Measurements from ENCODE around the gene FGF12. TPM values are rescaled to one million over a fixed set of nuclear protein-coding genes. Genes with fewer than 3 reads are reported as not detected.

Gene FGF12
- total RNA-seq, 4 donors from 2014 or later = 0.54 to 6.3 (median 3.9) TPM

DNA sequence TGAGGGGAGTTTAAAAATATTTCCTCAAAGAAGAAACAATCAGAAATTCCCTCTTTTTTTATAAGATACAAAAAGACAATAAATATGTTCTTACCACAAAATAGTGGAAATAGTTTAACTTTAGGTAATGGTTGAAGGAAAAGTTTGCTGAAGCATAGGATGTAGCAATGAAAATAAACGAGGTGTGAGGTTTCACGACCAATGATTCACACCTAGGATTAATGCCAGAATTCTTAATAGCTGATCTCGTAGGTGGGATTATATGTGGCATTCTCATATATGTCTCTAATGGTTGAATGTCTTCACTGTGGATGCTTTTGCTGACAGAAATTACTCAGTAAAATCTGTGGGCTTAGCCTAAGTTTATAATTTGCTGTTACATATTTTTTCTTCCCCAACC is 467.7 kb downstream of the FGF12 start:
- no peak for TF ChIP-seq POLR2A (IDR thresholded peaks at IDR 0.05)
- TF ChIP-seq, protein P1, sequence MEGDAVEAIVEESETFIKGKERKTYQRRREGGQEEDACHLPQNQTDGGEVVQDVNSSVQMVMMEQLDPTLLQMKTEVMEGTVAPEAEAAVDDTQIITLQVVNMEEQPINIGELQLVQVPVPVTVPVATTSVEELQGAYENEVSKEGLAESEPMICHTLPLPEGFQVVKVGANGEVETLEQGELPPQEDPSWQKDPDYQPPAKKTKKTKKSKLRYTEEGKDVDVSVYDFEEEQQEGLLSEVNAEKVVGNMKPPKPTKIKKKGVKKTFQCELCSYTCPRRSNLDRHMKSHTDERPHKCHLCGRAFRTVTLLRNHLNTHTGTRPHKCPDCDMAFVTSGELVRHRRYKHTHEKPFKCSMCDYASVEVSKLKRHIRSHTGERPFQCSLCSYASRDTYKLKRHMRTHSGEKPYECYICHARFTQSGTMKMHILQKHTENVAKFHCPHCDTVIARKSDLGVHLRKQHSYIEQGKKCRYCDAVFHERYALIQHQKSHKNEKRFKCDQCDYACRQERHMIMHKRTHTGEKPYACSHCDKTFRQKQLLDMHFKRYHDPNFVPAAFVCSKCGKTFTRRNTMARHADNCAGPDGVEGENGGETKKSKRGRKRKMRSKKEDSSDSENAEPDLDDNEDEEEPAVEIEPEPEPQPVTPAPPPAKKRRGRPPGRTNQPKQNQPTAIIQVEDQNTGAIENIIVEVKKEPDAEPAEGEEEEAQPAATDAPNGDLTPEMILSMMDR (IDR thresholded peaks at IDR 0.05) = no peak
- no peak for DNase-seq
- H3K4me3 ChIP-seq (replicated peaks in 1 of 3) = no peak overlapping the region
- 84 to 87% methylated on average over 3 of the region's 3 CpGs for WGBS, 2 donors
- peaks cover 4 to 10% of the 10 kb centered on the region in 2 donors for H3K4me1 ChIP-seq
- intact Hi-C loops (cut with DNase I) = no loop called here
- no peak overlapping the region for H3K27ac ChIP-seq
- no peaks in the 10 kb centered on the region for H3K27me3 ChIP-seq
- H3K9me3 ChIP-seq = no peaks in the 10 kb centered on the region
- H3K36me3 ChIP-seq = no peaks in the 10 kb centered on the region

DNA sequence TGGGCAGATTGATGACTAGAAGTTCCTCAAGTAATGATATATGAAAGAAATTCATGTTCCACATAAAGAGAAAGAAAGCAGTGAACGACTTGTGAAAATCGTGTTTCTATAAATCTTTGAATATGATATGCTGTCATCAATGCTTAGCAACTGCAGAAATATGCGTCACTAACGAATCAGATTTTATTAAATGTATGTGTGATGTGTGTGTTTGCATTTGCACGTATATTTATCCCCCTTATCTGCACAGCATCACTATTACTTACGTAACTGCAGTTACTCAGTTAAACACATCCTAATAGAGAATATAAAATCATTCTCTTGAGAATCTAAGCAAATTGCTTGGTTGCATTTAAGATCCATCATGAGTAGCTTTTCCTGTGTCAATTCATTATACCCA is 468.6 kb downstream of the FGF12 start:
- Histone ChIP-seq H3K4me1 (peaks cover 4 to 9% of the 10 kb centered on the region in 2 donors), H3K27me3 (no peaks in the 10 kb centered on the region), H3K9me3 (no peaks in the 10 kb centered on the region), H3K27ac (no peak overlapping the region), H3K36me3 (no peaks in the 10 kb centered on the region), H3K4me3 (replicated peaks in 1 of 3) (no peak overlapping the region)
- WGBS, 2 donors = 78 to 93% methylated on average over 6 of the region's 6 CpGs
- intact Hi-C loops (cut with DNase I) = no loop called here
- no peak for DNase-seq
- no peak for TF ChIP-seq POLR2A (IDR thresholded peaks at IDR 0.05)

DNA sequence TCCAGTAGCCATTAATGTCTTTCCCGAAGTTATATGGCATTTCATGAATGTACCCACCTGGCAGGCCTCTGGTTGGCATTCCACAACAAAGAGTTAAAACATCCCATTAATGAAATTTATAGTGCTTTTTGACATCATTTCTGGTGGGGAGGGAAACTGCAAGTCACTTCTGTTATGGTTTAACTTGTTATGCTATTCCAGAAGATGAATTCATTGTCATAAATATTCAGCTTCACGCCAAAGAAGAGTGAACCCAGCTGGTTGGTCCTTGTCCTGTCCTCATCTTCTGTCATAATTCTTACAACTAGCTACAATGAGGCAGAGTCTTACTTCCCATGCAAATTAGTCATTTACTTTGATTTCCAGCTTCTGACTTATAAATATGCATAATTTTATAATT is 471.5 kb downstream of the FGF12 start:
- no peaks in the 10 kb centered on the region for H3K9me3 ChIP-seq
- WGBS, 2 donors = 88 to 89% methylated on average over 2 of the region's 2 CpGs
- H3K4me1 ChIP-seq = peaks cover 0 to 4% of the 10 kb centered on the region in 2 donors
- H3K27ac ChIP-seq = no peak overlapping the region
- intact Hi-C loops (cut with DNase I) = no loop called here
- no peaks in the 10 kb centered on the region for H3K27me3 ChIP-seq
- no peak overlapping the region for H3K4me3 ChIP-seq (replicated peaks in 1 of 3)
- DNase-seq = no peak
- TF ChIP-seq, protein P1 (IDR thresholded peaks at IDR 0.05) = no peak
- TF ChIP-seq POLR2A (IDR thresholded peaks at IDR 0.05) = no peak
- no peaks in the 10 kb centered on the region for H3K36me3 ChIP-seq

DNA sequence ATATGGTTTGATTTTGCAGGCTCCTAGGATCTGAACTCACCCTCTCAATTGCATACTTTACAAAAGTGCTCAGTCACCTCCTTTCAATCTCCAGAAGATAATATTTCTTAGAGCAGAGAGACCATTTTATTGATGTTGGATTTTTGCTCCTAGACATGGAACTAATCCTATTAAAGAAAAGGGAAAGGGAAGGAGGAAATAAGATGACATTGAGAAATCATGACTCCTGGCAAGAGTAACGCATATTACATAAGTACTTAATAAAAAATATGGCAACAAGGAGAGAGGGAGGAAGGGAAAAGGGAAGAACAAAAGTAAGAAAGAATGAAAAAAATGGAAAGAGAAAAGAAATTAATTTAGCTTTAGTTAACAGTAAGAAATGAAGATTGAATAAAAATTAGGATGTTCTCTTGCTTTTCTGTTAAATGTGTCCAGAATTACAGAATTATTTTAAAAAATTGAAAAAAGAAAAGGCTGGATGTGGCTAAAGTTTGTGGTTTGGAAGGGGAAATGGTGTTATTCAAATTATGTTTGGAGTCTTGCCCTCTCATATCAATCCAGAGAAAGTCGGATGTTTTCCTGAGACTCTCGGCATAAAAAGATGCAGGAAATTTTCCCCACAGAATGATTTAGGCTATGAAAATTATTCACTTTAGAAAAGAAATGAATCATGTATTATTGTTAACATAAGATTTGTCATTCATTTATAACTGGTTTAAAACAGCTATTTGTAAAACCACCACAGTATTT is 474.0 kb downstream of the FGF12 start:
- H3K4me3 ChIP-seq (replicated peaks in 1 of 3) = no peak overlapping the region
- no peak for DNase-seq
- no peaks in the 10 kb centered on the region for H3K27me3 ChIP-seq
- WGBS, 2 donors = 70 to 71% methylated on average over 3 of the region's 3 CpGs
- H3K4me1 ChIP-seq = peaks cover 0 to 4% of the 10 kb centered on the region in 2 donors
- no peaks in the 10 kb centered on the region for H3K36me3 ChIP-seq
- H3K9me3 ChIP-seq = no peaks in the 10 kb centered on the region
- intact Hi-C loops (cut with DNase I) = no loop called here
- TF ChIP-seq, protein P1 (IDR thresholded peaks at IDR 0.05) = no peak
- no peak for TF ChIP-seq POLR2A (IDR thresholded peaks at IDR 0.05)
- no peak overlapping the region for H3K27ac ChIP-seq

DNA sequence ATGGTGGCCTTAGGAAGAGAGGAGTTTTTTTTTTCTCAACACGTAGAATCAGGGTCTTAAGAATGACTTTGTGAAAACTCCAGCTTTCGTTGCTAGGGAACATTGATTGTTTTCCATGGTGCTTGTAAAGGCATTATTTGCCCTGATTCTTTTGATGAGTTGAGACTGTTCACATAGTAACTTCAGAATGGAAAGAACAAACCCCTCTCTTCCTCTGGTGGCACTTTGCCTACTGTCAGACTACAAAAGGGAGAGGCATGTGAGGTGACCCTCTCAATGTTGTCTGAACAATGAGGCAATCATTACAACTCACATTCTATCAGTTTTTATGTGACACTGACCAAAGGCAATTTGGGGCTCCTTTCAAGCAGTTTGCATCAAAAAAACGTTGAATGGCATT is 477.8 kb downstream of the FGF12 start:
- H3K27ac ChIP-seq = no peak overlapping the region
- no peak overlapping the region for H3K4me3 ChIP-seq (replicated peaks in 1 of 3)

More for the DNA sequence above, 477.8 kb downstream of the FGF12 start:
- no peaks in the 10 kb centered on the region for H3K36me3 ChIP-seq
- H3K27me3 ChIP-seq = no peaks in the 10 kb centered on the region
- TF ChIP-seq POLR2A (IDR thresholded peaks at IDR 0.05) = no peak
- TF ChIP-seq, protein P1 (IDR thresholded peaks at IDR 0.05) = no peak
- whole genome bisulfite sequencing, 2 donors = 72 to 73% methylated on average over 3 of the region's 3 CpGs
- no peak for DNase-seq
- intact Hi-C loops (cut with DNase I) = no loop called here
- no peaks in the 10 kb centered on the region for H3K4me1 ChIP-seq
- no peaks in the 10 kb centered on the region for H3K9me3 ChIP-seq
